Transverse colon (tissue), 4 donors: ENCODE data around the gene C1orf226.

Experiments used
- CTCF ChIP-seq, 5 experiments: fragments of 200-600 bp in 3 of 5; fragments of 450-650 bp in 2 of 5; sonication (generic) in 3 of 5; IDR thresholded peaks; 1 replicate in 2 of 5; 2 replicates in 3 of 5; pipeline ENCODE4 v1.5.1; 2016 to 2017; ENCODE audit warnings: antibody characterized with exemption in 5 of 5, inconsistent platforms in 3 of 5, mild to moderate bottlenecking in 2 of 5, moderate library complexity in 1 of 5
- POLR2A ChIP-seq: fragments of 450-650 bp; IDR thresholded peaks from one replicate; pipeline ENCODE4 v1.6.1; 2016; ENCODE audit warnings: antibody characterized with exemption, mild to moderate bottlenecking, moderate library complexity
- POLR2AphosphoS5 ChIP-seq, 3 donors: sonication (generic); formaldehyde crosslinking; IDR thresholded peaks; one replicate each; pipeline ENCODE4 v1.6.1; 2016; ENCODE audit warnings: antibody characterized with exemption in 3 of 3

- TF ChIP-seq POLR2AphosphoS5 (IDR thresholded peaks at IDR 0.05), result no peak
- TF ChIP-seq POLR2A, result no peak
- no peak for TF ChIP-seq CTCF (IDR thresholded peaks at IDR 0.05)
These were observed 9.9 kb upstream of the C1orf226 start for GRCh38 chr1:162371611-162372010.
